ENCODE measurements around the gene TRAPPC2B.
A peak's percentile ranks its signal among the peaks of the same experiment; 100 is the strongest.

- peak in 1 of 6 experiments; percentile 5 for TF ChIP-seq CTCF (IDR thresholded peaks at IDR 0.05)
- peak in 3 of 4 donors; percentile 69 to 86 (median 84) for TF ChIP-seq POLR2A (IDR thresholded peaks at IDR 0.05)
Observed at GRCh38 chr19:57320180-57321084, 42.9 kb upstream of the TRAPPC2B start, which contains the start of gene ZNF543.

Data from esophagus squamous epithelium (tissue), 4 donors.